HG02759 (cell line): ENCODE measurements around the gene MLF2.
A peak's percentile ranks its signal among the peaks of the same experiment; 100 is the strongest.
"Not testable (repeated sequence)": the region's sequence is repeated elsewhere in the genome, so short reads cannot be mapped to it uniquely, and the experiment has no call there.

ENCODE experiments used
- ATAC-seq: cut with Tn5 transposase; IDR thresholded peaks from one replicate; pipeline ENCODE4 v1.9.1; 2021; ENCODE audit warnings: mild to moderate bottlenecking, moderate library complexity; ENCODE audit not compliant: unreplicated experiment

Gene MLF2

DNA sequence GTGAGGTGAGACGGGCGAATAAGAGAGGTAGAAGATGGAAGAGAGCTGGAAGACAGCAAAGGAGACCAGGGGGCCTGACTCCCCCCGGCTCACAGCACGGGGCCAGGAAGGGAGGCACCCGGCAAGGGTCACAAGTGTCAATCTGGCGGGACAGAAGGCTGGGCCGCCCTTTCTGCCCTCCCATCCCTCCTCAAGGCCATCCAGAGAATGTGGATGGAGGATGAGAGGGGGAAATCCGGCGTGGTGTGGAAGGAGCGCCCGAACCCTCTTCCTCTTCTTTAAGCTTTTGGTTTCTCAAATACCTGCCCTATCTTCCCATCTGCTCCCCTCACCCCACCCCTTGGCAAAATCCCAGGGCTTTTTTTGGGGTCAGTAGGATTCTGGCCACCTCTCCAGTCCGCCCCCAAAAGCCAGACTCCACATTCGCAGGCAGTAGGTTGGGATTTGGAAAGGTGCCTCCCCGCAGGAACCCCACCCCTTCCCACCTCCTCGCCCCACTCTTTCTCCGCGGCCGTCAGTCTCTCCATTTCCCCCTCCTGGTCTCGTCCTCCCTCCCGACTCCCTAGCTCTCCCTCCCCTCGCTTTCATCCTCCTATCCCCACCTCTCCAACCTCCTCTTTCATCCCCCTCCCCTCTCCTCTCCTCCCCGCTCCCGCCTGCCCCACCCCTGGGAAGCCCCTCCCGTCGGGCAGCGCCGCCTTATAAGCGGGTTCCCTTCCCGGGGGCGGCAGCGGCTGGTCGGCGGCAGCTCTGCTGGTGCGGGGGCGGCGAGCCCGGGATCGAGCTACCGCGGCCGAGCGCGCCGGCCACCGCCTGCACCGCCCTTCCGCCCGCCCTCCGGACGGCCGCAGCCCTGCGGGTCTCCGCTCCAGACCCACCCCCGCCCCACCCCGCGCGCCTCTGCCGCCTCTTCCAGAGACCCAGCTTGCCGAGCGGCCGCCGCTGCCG is 13.0 kb upstream of the MLF2 start, which contains the start of gene PTMS:
PTMS (plus strand) TSS at position 730 of the 948 bp plus-strand sequence. CDS start 343 bp downstream, outside the sequence.
- ATAC-seq, result peak; percentile 20

DNA sequence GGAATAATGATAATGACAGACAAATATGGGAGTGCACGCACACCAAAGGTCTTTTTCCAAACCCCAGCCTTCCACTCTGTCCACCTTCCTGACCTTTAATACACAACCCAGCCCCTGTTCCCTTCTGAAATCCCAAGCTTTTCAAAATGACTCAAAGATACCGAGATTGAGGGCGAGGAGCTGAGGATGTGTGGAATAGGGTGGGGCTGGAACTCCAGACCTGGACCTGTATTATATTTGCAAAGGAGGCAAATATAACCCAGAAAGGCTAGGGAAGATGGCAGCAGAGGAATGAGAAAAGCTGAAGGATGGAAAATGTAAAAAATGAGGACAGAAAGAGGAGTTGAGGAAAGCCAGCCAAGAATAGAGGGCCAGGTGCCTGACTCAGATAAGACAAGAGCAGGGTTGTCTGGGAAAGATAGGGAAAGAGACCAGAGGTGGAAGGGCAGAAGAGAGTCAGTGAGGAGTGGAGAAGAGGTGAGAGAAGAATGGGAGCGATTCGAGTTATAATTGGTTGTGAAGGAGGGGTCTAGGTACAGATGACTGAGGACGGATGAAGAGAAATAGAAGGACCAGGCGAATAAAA is 12.2 kb upstream of the MLF2 start:
- ATAC-seq, result no peak

DNA sequence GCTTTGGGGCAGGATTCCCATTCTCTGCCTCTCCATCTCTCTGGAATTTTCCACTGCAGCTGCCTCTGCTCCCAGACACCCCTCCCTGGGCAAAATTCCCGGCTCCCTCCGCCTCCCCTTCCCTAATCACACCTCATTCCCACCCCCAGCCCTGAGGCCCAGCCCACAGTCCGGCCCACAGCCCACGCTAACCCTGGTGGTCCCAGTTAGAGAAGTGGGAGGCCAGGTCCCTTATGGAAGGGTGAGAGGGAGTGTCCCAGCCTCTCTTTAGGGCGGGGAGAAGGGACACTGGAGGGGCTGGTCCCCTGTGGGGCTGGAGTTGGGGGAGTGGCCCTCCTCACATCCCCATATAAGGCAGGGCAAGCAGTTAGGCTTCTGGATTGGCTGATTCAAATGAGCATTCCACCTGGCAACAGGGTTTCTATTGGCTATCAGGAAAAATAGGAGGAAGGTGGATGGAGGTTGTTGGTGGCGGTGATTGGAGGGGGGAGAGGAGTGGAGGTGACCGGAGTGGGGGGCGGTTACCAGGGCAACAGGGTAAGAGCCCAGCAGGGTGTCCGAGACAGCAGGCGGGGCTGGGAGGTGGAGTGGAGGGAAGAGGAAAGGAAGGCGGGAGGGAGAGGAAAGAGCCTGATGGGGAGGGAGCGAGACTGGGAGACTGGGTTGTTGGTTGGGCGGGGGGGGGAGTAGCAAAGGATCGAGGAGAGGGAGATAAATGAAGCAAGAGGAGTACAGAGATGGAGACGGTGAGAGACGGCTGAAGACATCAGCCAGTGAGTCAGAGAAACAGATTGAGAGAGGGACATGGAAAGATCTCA is 11.3 kb upstream of the MLF2 start:
- peak; percentile 78 for ATAC-seq

DNA sequence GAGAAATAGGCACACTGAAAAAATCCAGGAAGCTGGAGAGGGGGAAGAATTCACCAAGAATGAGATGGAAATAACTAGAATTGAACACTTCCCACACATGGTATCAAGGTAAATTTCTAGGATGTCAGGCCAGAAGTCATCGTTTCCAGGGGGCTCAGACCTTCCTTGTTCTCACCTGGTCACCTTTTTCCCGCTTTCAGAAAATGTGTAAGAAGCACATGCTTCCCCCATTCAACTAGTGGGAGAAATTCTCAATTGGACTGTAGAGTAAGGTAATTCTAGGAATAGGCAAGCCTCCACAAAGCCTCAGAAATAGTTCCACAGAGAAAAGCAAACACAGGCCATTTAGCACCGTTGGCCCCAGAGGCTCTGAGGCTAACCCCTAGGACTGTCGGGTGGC is 10.4 kb upstream of the MLF2 start:
- no peak for ATAC-seq

DNA sequence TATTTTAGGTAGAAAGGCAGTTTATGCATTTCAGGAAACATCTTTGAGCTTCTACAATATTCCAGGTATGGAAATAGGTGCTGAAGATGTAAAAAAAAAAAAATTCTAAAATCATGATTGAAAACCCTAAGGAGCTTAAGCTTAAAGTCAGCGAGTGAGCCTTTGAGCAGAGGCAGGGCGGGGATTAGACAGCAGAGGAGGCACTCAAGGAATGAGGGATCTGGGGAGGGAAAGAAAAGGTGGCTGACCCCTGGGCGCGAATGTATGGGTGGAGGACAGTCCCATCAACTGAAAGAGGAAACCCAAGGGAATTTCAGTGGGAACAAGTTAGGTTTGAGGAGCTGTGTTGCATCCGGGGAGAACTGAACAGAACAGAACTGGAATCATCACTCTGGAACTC is 6.8 kb upstream of the MLF2 start:
- no peak for ATAC-seq

DNA sequence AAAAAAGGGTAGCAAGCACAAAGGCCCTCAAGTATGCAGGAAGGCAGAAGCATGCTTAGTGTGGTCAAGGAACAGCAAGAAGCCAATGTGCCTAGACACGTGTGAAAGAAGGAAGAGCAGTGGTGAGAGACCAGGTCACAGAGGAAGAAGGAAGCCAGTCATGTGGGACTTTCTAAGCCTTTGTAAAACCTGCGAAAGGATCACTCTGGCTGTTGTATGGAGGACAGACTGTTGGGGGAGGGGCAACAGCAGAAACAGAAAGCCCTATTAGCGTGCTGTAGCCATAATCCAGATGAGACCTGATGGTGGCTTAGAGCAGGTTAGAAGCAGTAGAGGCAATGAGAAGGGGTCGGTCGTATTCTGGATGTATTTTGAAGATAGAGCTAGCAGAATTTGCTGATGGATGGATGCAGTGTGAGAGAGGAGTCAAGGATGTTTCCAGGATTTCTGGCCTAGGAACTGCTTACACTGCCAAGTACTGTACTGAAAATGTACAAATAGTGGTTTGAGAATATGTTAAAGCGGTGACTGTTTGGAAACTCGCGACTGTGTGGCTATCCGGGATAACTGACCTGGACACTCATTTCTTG is 5.7 kb upstream of the MLF2 start:
- ATAC-seq, result no peak

DNA sequence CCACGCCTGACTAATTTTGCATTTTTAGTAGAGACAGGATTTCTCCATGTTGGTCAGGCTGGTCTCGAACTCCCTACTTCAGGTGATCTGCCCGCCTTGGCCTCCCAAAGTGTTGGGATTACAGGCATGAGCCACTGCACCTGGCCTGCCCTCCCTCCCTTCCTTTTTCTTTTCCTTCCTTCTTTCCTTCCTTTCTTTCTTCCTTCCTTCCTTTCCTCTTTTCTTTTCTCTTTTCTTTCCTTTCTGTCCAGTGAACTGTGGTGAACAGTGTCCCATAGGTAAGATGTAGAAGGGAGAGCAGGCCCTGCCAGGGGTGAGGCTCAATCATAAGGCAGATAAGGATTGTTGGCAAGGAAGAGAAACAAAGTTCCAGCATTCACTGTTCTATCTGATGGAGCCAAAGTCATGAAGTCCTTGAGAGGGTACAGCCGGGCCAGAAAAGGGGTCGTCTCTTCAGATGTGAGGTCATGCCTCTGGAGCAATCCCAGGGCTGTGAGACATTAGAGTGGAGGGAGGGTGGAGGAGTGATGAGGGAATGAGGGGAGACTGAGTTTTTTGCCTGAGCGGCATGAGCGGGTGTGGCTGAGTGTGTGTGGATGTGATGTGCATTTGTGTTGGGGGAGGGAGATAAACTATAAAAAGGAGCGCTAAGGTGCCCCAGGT is 4.2 kb upstream of the MLF2 start:
- ATAC-seq, result no peak

DNA sequence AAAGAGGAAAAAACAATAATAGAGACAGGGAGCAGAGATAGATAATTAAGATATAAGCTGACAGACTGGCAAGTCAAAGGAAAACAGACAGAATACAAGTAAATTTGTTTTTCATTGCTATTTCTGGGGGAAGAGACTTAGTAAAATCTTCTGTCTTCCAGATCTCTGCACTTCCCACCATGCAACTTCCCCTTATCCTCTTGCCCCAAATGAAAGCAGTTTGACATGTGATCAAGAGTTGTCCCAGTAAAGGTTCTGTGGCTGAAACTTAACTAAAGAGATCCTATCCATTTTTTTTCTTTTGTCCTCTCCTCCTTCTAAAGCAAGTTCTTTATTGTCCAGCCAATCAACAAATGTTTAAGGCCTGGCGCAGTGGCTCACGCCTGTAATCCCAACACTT is 1.5 kb upstream of the MLF2 start:
- no peak for ATAC-seq

DNA sequence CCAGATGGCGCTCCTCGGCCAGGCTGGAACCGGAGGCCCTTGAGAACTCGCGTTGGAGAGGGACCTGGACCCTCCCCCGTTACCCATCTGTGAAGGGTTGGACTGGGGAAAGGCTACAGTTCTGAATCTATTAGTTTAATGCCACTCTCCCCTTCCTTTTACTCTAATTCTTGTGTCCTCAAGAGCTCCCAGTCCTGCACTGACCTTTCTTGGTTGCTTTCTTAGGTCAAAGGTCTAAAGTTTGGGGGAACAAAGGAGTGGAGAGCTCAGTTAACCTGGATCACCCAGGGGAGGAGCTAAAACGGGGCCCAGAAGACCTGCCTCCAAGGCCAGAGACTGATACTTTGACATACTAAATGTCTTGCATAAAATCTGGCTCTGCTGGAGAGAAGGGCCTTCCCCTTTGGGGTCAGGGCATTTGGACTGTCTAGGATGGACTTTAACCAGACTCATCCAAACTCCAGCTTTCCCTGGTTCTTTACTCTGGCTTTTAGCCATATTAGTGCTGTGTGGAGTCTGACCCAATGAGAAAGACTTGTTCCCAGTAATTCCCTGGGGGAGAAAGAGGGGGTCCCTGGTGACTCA is 923 bp upstream of the MLF2 start:
- no peak for ATAC-seq

DNA sequence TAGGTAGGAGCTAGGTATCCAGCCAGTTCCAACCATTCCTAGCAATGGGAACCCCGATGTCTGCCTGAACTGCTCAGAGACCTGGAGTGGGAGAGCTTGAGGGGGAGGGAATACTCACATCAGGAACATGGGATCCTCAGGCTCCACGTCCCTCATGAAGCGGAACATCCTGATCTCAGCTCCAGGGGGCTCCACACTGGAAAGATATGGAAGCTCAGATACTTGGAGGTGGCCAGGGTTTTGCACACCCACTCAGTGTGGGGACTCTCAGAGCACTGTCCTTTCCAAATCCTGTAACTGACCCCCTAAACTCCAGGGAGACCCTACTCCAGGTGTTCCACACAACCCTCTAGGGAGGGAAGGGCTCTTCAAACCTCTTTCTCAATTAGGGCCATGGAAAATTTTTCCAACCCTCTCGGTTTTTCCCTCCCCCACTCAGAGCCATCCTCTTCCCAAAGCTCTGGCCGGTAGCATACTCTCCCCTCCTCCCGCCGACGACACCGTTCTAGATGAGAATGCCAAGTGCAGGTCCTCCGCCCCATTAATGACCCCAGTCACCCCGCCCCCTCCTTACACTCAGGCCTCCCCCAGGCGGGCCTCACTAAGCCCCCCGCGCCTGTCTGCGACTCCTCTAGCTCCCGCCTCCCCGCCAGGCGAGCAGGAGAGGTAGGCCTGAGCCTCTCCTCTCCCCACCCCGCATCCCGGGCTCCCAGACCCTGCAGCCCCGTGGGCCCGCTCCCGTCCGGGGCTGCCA is 597 bp downstream of the MLF2 start:
- ATAC-seq, result peak; percentile 18

DNA sequence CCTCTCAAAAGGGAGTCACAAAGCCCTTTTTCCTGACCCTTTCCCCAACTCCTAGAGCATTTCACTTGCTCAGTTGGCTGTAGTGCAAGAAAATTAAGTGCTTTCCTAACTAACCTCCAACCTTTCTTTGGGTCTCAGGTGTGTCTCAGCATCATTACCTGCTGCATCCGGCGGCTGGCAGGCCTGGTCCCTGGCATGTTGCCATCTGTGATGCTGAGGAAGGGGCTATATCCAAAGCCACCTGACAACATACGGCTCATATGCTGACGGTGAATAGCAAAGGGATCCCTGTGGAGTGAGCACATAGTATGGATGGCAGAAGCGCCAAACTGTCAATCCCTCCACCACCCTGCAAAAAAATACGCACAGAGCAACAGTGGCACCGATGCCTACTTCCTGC is 1.2 kb downstream of the MLF2 start:
- no peak for ATAC-seq

DNA sequence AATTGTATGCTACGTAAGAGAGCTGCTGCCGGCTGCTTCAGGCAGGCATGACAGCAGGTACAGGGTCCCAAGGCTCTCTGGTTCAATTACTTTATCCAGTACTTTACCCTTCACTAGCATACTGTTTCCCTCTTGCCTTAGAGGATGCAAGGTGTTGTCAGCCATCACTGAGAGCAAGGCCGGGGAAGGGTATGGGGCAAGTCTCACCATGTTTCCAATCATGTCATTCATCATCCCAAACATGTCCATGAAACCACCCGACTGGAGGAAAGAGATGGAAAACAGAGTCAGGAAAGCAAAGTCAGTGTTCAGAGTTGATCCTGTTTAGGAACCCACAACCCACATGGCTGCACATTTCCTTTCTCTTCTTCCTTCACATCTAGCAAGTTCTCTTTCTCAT is 2.4 kb downstream of the MLF2 start:
- ATAC-seq, result no peak

DNA sequence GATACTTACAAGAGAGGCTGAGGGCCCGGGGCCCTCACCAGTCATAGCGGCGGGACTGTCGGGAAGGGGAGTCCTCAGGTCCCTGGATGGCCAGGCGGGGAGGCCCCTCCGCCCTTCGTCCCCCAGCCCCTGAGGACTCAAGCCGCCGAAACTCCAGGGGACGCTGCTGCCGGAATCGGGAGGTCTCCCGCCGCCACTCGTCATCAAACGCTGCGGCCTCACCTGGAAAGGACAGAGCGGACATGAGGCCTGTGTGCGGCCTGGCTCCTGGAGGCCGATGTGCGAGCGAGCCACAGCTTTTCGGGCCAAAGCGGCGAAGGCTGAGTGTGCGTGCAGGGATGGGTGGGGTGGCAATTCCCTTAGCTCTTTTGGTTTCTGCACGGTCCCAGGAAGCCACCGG is 4.2 kb downstream of the MLF2 start:
- ATAC-seq, result no peak

DNA sequence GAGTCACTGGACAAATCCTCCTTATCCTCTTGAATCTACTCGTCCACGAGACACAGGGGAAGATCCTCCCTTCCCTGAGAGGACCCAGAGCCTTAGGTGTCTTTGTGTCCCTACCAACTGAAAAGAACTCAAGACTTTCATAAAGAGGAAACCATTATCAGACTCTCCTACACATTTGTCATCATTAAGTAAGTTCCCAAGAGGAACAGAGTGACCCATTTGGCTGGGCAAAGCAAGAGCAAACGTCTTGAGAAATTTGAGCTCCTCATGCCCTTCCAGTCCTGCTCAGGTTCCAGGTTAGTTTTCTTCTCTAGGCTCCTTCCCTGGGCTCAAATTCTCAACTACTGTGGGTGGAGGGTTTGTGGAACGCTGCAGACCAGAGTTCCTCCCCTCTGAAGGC is 5.7 kb downstream of the MLF2 start:
- ATAC-seq, result no peak

DNA sequence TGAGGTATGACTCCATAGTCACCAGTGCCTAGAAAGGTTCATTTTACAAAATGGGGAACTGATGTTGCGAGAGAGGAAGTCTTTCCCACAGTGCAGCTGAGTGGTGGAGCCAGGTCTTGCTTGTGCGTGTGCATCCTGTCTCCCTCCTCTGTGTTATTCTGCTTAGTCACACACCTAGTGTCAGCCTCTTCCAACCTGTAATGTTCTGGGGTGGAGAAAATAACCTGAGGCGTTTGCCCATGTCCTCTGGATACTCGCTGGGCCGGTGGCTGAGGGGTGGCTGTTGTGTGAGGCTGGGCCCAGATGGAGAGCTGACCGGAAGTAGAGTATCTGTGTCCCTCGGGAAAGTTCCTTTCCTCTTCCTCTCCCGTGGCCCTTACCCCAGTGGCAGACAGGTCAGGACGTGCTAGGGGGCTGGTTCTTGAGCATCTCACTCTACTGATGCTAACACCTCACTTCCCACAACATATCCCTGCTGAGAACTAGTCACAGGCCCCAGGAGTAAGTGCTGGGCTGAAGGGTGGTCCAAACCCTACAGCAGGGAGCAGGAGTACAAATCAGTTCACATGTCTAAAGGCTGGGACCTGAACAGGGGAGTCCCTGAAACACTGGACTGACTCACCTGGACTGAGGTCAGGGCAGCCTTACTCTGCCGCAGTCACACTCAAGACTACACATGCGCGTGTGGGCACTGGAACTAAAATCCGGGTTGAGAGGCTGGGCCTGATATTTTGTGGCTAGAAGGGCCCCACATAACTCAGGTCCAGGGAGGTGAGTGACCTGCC is 7.0 kb downstream of the MLF2 start:
- no peak for ATAC-seq

DNA sequence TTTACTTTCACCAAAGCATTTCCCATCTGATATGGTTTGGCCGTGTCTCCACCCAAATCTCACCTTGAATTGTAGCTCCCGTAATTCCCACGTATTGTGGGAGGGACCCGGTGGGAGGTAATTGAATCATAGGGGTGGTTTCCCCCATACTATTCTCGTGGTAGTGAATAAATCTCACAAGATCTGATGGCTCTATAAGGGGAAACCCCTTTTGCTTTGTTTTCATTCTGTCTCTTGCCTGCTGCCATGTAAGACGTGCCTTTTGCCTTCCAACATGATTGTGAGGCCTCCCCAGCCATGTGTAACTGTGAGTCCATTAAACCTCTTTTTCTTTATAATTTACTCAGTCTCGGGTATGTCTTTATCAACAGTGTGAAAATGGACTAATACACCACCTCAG is 9.6 kb downstream of the MLF2 start:
- ATAC-seq, result not testable (repeated sequence)

DNA sequence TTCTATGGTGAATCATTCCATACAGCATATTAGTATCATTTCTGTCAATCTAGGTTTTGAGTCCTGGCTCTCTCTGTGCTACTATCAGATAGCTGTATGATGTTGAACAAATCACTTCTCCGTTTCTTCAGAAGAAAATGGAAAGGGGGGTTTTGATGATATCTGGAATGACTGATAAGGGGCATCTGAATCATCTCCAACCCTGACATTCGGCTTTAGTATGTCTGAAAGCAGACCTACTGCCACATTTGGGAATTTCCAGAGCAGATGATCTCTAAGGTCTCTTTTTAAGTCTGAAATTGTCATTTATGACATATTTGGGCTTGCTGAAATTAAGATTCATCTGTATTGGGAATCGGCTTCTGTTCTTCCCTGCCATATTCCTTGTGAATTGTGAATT is 10.1 kb downstream of the MLF2 start:
- no peak for ATAC-seq

DNA sequence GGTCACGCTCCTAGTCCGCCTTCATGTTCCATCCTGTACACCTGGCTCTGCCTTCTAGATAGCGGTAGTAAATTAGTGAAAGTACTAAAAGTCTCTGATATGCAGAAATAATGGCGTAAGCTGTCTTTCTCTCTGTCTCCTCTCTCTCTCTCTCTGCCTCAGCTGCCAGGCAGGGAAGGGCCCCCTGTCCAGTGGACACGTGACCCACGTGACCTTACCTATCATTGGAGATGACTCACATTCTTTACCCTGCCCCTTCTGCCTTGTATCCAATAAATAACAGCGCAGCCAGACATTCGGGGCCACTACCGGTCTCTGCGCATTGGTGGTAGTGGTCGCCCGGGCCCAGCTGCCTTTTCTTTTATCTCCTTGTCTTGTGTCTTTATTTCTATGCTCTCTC is 10.9 kb downstream of the MLF2 start:
- ATAC-seq, result not testable (repeated sequence)

DNA sequence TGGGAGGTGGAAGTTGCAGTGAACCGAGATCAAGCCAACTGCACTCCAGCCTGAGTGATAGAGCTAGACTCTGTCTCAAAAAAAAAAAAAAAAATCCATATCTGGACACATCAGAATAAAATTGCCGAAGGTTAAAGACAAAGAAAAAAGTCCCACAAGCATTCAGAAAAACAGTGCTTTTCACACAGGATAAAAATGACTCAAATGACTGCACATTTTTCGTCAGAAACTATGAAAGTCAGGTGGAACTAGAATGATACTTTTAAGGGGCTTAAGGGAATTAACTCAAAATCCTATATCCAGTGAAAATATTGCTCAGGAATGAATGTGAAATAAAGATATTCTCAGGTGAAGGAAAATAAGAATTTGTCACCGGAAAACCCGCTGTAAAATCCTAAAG is 16.2 kb downstream of the MLF2 start:
- ATAC-seq, result no peak
